ENCODE results near the gene EIF2B5. TPM values are rescaled to one million over a fixed set of nuclear protein-coding genes. Genes with fewer than 3 reads are reported as not detected.

The EIF2B5 gene
- total and polyA plus RNA-seq, 9 of the 15 experiments (the other 6 are each of a cell fraction or from before 2014, with no cell fraction given): 19.1 to 92.4 (median 74.0) TPM

- TF ChIP-seq MGA (IDR thresholded peaks at IDR 0.05) (peak; percentile 41; the same call in 1 of the 2 replicates), XRCC3 (IDR thresholded peaks at IDR 0.05) (no peak), IFI16 (CRISPR knock-in tag; IDR thresholded peaks at IDR 0.05) (no peak), STAT5B (CRISPR knock-in tag; IDR thresholded peaks at IDR 0.05) (no peak), MED1 (CRISPR knock-in tag; IDR thresholded peaks at IDR 0.05; ENCODE audit: borderline replicate concordance) (no peak), ATF7 (IDR thresholded peaks at IDR 0.05) (peak; percentile 71), ZBTB9 (CRISPR knock-in tag; IDR thresholded peaks at IDR 0.05) (peak; percentile 51; the same call in 1 of the 2 replicates), MCM2 (IDR thresholded peaks at IDR 0.05; ENCODE audit: low read depth) (no peak), THRAP3 (IDR thresholded peaks at IDR 0.05; ENCODE audit: borderline replicate concordance) (no peak), ZSCAN32 (CRISPR knock-in tag; IDR thresholded peaks at IDR 0.05) (no peak), NFE2L1 (tag; IDR thresholded peaks at IDR 0.05; ENCODE audit: borderline replicate concordance, low read depth) (no peak), NCOA2 (IDR thresholded peaks at IDR 0.05; ENCODE audit: partially characterized antibody in 2 of 2) (no peak), ESRRB (CRISPR knock-in tag; IDR thresholded peaks at IDR 0.05; ENCODE audit: borderline replicate concordance) (no peak), IRF1 (CRISPR knock-in tag; IDR thresholded peaks at IDR 0.05; ENCODE audit: borderline replicate concordance) (no peak)
Observed at GRCh38 chr3:184135149-184135910, at the start of gene EIF2B5 (continued).
